ENCODE data around the gene FSHR. TPM values are rescaled to one million over a fixed set of nuclear protein-coding genes. Genes with fewer than 3 reads are reported as not detected.

FSHR gene
- total and polyA plus RNA-seq, 2 of the 8 experiments (the other 6 are each of a cell fraction or from before 2014, with no cell fraction given): not detected

DNA sequence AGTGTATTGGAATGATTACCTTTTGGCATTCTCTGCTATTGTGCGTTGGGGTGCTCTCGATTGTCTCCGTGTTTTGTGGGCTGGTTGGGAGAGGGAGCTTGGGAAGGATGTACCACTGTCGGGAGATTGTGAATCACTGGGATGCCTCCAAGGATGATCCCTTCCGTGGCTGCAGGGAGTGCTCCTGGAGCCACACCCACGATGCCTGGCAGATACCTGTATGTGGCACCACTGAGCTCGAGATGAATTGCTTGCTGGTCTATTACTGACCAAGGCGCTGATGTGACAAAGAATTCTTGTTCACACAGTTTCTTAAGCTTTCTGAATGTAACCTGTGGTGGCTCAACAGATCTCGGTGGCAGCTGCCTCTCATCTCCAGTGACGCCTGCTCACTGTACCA lies 239.1 kb downstream of the FSHR start:
- Histone ChIP-seq H2BK120ac (replicated peaks; ENCODE audit: low read depth, low read length) (no peak overlapping the region), H4K8ac (ENCODE audit: extremely low read depth, insufficient read depth, low read length) (no peak overlapping the region), H3K27ac (ENCODE audit: low read depth, low read length) (no peak overlapping the region), H2AFZ (ENCODE audit: low read length) (no peak overlapping the region), H2BK20ac (ENCODE audit: low read length) (no peak overlapping the region), H3K4me3 (ENCODE audit: extremely low read depth in 1 of 4, insufficient read depth in 2 of 4, low read depth in 3 of 4, low read length in 4 of 4) (no peak overlapping the region), H4K5ac (ENCODE audit: insufficient read length, low read depth, low read length) (no peak overlapping the region), H4K91ac (replicated peaks; ENCODE audit: insufficient read length, low read length) (no peak overlapping the region), H3K79me2 (ENCODE audit: control insufficient read depth in 1 of 2, insufficient read depth in 2 of 2, low read length in 2 of 2) (no peaks in the 10 kb centered on the region), H3K9ac (replicated peaks in 1 of 4; ENCODE audit: extremely low read depth in 1 of 4, low read depth in 3 of 4, low read length in 3 of 4) (no peak overlapping the region), H3K14ac (ENCODE audit: insufficient read length) (no peak overlapping the region), H4K20me1 (replicated peaks in 1 of 2; ENCODE audit: control insufficient read depth in 1 of 2, insufficient read depth in 2 of 2, low read length in 2 of 2) (no peaks in the 10 kb centered on the region), H2BK15ac (ENCODE audit: low read length) (no peak overlapping the region), H2BK12ac (ENCODE audit: low read depth, low read length) (no peak overlapping the region), H3K27me3 (replicated peaks in 1 of 4; ENCODE audit: control insufficient read depth in 3 of 4, extremely low read depth in 1 of 4, insufficient read depth in 3 of 4, low read length in 3 of 4) (no peaks in the 10 kb centered on the region), H3K4ac (replicated peaks; ENCODE audit: insufficient read length, low read depth, low read length) (no peak overlapping the region), H3K23ac (ENCODE audit: insufficient read length) (no peak overlapping the region), H2BK5ac (ENCODE audit: low read depth, low read length) (no peak overlapping the region), H3K36me3 (ENCODE audit: control insufficient read depth in 2 of 4, insufficient read depth in 4 of 4, low read length in 3 of 4) (no peaks in the 10 kb centered on the region), H3K56ac (replicated peaks; ENCODE audit: insufficient read length, low read depth, low read length) (no peak overlapping the region), H3K4me2 (ENCODE audit: insufficient read depth in 1 of 2, low read depth in 2 of 2, low read length in 2 of 2) (no peak overlapping the region), H3K23me2 (ENCODE audit: low read depth, low read length) (no peaks in the 10 kb centered on the region), H3K9me3 (ENCODE audit: insufficient read depth in 2 of 2, low read depth in 1 of 2, low read length in 1 of 2) (no peaks in the 10 kb centered on the region), H3K18ac (ENCODE audit: extremely low read depth, low read length) (no peak overlapping the region), H3K79me1 (ENCODE audit: low read depth, low read length) (no peaks in the 10 kb centered on the region; the same call in 1 of the 2 replicates), H2AK5ac (ENCODE audit: low read depth, low read length) (no peak overlapping the region), H3K4me1 (replicated peaks in 1 of 4; ENCODE audit: control insufficient read depth in 3 of 4, insufficient read depth in 4 of 4, low read length in 3 of 4) (no peaks in the 10 kb centered on the region)
- ChIA-PET CTCF (ENCODE audit: partially characterized antibody) (interaction anchor here (0.9 kb wide), 1 partner anchor 61 kb away, joined by 3 read pairs; no protein-coding TSS in a partner anchor), POLR2A (ENCODE audit: partially characterized antibody) (no interaction called here)
- DNase-seq (ENCODE audit: low read depth in 1 of 2, low spot score in 2 of 2) (no peak), FAIRE-seq (no peak)
- WGBS, 2 experiments (ENCODE audit: extremely low coverage in 1 of 2, insufficient coverage in 1 of 2, insufficient read length in 1 of 2, insufficient replicate concordance in 2 of 2, low coverage in 1 of 2, low lambda C conversion rate in 2 of 2, missing lambda C conversion rate in 1 of 2): 90% methylated on average over 10 of the region's 10 CpGs; no CpG with 5 or more reads in 1 of the 2 experiments
- TF ChIP-seq KDM4A (IDR thresholded peaks at IDR 0.05; ENCODE audit: low read depth, low read length, severe bottlenecking) (no peak), SIX5 (IDR thresholded peaks at IDR 0.05; ENCODE audit: low read depth, low read length) (no peak), CBX8 (IDR thresholded peaks at IDR 0.05; ENCODE audit: borderline replicate concordance, low read depth, low read length) (no peak), POLR2A (IDR thresholded peaks at IDR 0.05; ENCODE audit: control extremely low read depth in 1 of 2, low read depth in 2 of 2, low read length in 2 of 2) (no peak), RAD21 (IDR thresholded peaks at IDR 0.05 in 1 of 2, conservative IDR thresholded peaks at IDR 0.05 in 1 of 2; ENCODE audit: low read depth in 2 of 2, low read length in 2 of 2) (no peak), E2F6 (IDR thresholded peaks at IDR 0.05) (no peak), EP300 (IDR thresholded peaks at IDR 0.05; ENCODE audit: borderline replicate concordance in 1 of 2, low read depth in 2 of 2, low read length in 2 of 2) (no peak), TAF1 (IDR thresholded peaks at IDR 0.05; ENCODE audit: low read depth, low read length) (no peak), RNF2 (IDR thresholded peaks at IDR 0.05; ENCODE audit: borderline replicate concordance, low read depth, low read length, missing control alignments, poor library complexity, severe bottlenecking) (no peak), TEAD4 (IDR thresholded peaks at IDR 0.05; ENCODE audit: low read depth, low read length) (no peak), BCL11A (IDR thresholded peaks at IDR 0.05; ENCODE audit: low read depth in 2 of 2, low read length in 2 of 2) (no peak)
- TF ChIP-seq, protein P1, sequence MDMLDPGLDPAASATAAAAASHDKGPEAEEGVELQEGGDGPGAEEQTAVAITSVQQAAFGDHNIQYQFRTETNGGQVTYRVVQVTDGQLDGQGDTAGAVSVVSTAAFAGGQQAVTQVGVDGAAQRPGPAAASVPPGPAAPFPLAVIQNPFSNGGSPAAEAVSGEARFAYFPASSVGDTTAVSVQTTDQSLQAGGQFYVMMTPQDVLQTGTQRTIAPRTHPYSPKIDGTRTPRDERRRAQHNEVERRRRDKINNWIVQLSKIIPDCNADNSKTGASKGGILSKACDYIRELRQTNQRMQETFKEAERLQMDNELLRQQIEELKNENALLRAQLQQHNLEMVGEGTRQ (IDR thresholded peaks at IDR 0.05; ENCODE audit: low read length): no peak
